Loucy (cell line): ENCODE results near the gene CPAMD8.

ENCODE experiments used
- H2AFZ ChIP-seq: fragments of 200-600 bp; sonication (generic); 2 replicates; pipeline ENCODE4 v1.6.0; 2016; ENCODE audit warnings: antibody characterized with exemption, mild to moderate bottlenecking, low read length, moderate library complexity
- H3F3A ChIP-seq: fragments of 200-600 bp; 2 replicates; pipeline ENCODE4 v1.6.0; 2016; ENCODE audit warnings: antibody characterized with exemption, low read depth, mild to moderate bottlenecking
- H3K27me3 ChIP-seq: fragments of 200-600 bp; sonication (generic); 2 replicates; pipeline ENCODE4 v1.6.1; 2014; ENCODE audit warnings: low read length, mild to moderate bottlenecking; ENCODE audit not compliant: insufficient read depth, poor library complexity, severe bottlenecking
- H3K36me3 ChIP-seq: fragments of 200-600 bp; sonication (generic); 2 replicates; pipeline ENCODE4 v1.6.1; 2016; ENCODE audit warnings: low read length; ENCODE audit not compliant: insufficient read depth
- H3K4me1 ChIP-seq: fragments of 200-600 bp; sonication (generic); 2 replicates; pipeline ENCODE4 v1.5.1; 2014; ENCODE audit warnings: low read length, mild to moderate bottlenecking; ENCODE audit not compliant: insufficient read depth, poor library complexity, severe bottlenecking
- H3K4me2 ChIP-seq: fragments of 200-600 bp; sonication (generic); 2 replicates; pipeline ENCODE4 v1.6.0; 2014; ENCODE audit warnings: antibody characterized with exemption, low read length, low read depth, mild to moderate bottlenecking; ENCODE audit not compliant: poor library complexity, severe bottlenecking
- H3K4me3 ChIP-seq: fragments of 200-600 bp; sonication (generic); 2 replicates; pipeline ENCODE4 v1.5.1; 2014; ENCODE audit warnings: low read length, mild to moderate bottlenecking, mixed read lengths; ENCODE audit not compliant: poor library complexity, severe bottlenecking
- H3K79me2 ChIP-seq: fragments of 200-600 bp; sonication (generic); 2 replicates; pipeline ENCODE4 v1.6.1; 2014; ENCODE audit warnings: low read length; ENCODE audit not compliant: insufficient read depth
- H3K9ac ChIP-seq: fragments of 200-600 bp; sonication (generic); 2 replicates; pipeline ENCODE4 v1.6.0; 2014; ENCODE audit warnings: mild to moderate bottlenecking, low read depth, low read length, moderate library complexity; ENCODE audit not compliant: poor library complexity, severe bottlenecking
- H3K9me2 ChIP-seq: fragments of 200-600 bp; sonication (generic); replicated peaks from 2 replicates; pipeline ENCODE4 v1.6.1; 2016; ENCODE audit warnings: low read depth, low read length, mixed read lengths
- H3K9me3 ChIP-seq: fragments of 200-600 bp; sonication (generic); 2 replicates; pipeline ENCODE4 v1.6.1; 2014; ENCODE audit warnings: mild to moderate bottlenecking, antibody characterized with exemption, low read length, low read depth; ENCODE audit not compliant: insufficient read depth
- H4K20me1 ChIP-seq: fragments of 200-600 bp; sonication (generic); 2 replicates; pipeline ENCODE4 v1.6.0; 2014; ENCODE audit warnings: antibody characterized with exemption, low read length, mild to moderate bottlenecking; ENCODE audit not compliant: insufficient read depth, poor library complexity, severe bottlenecking
- EZH2phosphoT487 ChIP-seq: fragments of 200-600 bp; IDR thresholded peaks from 2 replicates; pipeline ENCODE4 v1.6.1; 2018; ENCODE audit warnings: antibody characterized with exemption, mild to moderate bottlenecking, moderate library complexity, borderline replicate concordance
- TF ChIP-seq, protein P1 (sequence below): fragments of 200-600 bp; sonication (generic); conservative IDR thresholded peaks from 2 replicates; pipeline ENCODE4 v1.5.1; 2014; ENCODE audit warnings: mild to moderate bottlenecking, antibody characterized with exemption, low read length

The CPAMD8 gene

DNA sequence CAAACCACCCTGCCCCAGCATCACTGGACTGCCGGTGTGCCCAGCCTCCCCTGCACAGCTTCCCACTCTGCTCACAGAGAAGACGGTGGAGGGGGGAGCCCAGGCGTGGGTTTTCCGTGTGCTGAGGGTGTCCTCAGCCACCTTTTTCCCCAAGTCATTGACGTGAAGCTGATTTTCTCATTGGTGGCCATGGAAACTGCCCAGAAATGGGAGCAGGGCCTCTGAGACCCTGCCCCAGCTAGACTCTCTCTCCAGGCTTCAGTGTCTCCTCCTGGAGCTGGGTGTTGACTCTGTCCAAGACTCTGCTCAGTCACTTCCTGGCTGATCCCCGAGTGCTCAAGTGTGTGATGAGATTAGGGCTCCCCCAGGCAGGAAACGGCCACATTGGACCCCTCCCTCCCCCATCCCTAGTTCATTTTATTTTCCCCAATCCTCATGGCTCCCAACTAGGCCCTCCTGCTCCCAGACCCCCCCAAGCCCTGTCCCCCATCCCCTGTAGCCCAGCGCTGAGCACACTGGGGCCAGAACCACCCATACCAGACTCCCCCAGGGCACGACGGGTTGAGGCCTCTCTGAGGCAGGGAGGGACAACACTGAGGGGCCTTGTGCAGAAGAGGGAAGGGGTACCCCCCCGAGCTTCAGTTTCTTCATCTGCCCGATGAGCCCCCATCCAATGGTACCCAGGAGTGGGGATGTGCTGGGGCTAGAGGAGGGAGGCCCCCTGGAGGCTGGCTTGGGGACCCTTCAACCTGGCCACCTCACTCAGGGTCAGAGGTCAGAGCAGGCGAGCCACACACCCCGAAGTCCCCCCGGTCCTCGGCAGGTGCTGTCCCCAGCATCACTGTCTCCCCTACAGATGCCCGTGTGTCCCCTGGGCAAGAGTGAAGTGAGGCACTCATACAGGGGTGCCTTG is 139.0 kb downstream of the CPAMD8 start:
- Histone ChIP-seq H3F3A (no peaks in the 10 kb centered on the region), H3K79me2 (peaks cover 22% of the 10 kb centered on the region; the same call in 1 of the 2 replicates), H3K27me3 (no peaks in the 10 kb centered on the region), H3K4me2 (peak overlapping the region; percentile 78), H2AFZ (0 out of 2 replicates have a peak overlapping the region, but pooled peaks have one; percentile 30), H3K4me1 (peaks cover 49% of the 10 kb centered on the region), H3K9ac (peak overlapping the region; percentile 70), H3K9me3 (no peaks in the 10 kb centered on the region; the same call in 1 of the 2 replicates), H3K4me3 (no peak overlapping the region), H3K9me2 (no peaks in the 10 kb centered on the region), H4K20me1 (no peaks in the 10 kb centered on the region), H3K36me3 (no peaks in the 10 kb centered on the region)
- no peak for TF ChIP-seq EZH2phosphoT487
- TF ChIP-seq, protein P1, sequence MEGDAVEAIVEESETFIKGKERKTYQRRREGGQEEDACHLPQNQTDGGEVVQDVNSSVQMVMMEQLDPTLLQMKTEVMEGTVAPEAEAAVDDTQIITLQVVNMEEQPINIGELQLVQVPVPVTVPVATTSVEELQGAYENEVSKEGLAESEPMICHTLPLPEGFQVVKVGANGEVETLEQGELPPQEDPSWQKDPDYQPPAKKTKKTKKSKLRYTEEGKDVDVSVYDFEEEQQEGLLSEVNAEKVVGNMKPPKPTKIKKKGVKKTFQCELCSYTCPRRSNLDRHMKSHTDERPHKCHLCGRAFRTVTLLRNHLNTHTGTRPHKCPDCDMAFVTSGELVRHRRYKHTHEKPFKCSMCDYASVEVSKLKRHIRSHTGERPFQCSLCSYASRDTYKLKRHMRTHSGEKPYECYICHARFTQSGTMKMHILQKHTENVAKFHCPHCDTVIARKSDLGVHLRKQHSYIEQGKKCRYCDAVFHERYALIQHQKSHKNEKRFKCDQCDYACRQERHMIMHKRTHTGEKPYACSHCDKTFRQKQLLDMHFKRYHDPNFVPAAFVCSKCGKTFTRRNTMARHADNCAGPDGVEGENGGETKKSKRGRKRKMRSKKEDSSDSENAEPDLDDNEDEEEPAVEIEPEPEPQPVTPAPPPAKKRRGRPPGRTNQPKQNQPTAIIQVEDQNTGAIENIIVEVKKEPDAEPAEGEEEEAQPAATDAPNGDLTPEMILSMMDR = no peak

DNA sequence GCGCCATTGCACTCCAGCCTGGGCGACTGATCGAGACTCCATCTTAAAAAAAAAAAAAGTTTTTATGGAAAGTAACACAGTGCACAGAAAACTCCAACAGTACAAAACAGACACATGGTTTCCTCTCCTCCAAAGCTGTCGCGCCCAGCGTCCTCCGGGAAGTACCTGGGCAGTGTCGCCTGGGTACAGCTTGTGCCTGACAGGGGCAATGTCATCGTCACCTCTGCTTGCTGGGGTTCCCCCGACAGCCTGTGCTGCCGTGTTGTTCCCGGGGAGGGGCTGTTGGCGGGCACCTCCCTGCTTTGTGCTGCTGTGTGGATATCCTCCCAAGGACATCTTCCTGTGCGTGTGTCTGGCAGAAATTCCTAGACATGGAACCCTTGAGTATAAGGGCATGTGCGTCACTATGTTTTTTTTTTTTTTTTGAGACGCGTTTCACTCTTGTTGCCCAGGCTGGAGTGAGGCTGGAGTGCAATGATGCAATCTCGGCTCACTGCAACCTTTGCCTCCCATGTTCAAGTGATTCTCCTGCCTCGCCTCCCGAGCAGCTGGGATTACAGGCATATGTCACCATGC is 140.2 kb downstream of the CPAMD8 start:
- Histone ChIP-seq H3K27me3 (no peaks in the 10 kb centered on the region), H4K20me1 (no peaks in the 10 kb centered on the region), H3K36me3 (no peaks in the 10 kb centered on the region), H3K79me2 (peaks cover 14% of the 10 kb centered on the region; the same call in 1 of the 2 replicates), H3K4me1 (peaks cover 37% of the 10 kb centered on the region), H3K4me3 (no peak overlapping the region), H3K9ac (no peak overlapping the region), H3K9me2 (no peaks in the 10 kb centered on the region), H3K4me2 (no peak overlapping the region), H3K9me3 (peaks cover 12% of the 10 kb centered on the region; the same call in 1 of the 2 replicates), H3F3A (no peaks in the 10 kb centered on the region), H2AFZ (no peak overlapping the region)
- TF ChIP-seq, protein P1 = no peak
- TF ChIP-seq EZH2phosphoT487 = no peak

DNA sequence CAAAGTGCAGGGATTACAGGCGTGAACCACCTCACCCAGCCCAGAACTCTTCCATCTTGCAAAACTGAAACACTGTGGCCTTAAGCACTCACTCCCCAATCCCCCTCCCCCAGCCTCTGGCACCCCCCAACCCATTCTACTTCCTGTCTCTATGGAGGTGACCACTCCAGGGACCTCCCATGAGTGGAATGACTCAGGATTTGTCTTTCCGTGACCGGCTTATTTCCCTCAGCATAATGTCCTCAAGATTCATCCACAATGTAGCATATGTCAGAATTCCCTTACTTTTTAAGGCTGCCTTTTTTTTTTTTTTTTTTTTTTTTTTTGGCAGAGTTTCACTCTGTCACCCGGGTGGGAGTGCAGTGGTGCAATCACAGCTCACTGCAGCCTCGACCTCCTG is 141.4 kb downstream of the CPAMD8 start:
- no peaks in the 10 kb centered on the region for H3F3A ChIP-seq
- TF ChIP-seq, protein P1 = no peak
- TF ChIP-seq EZH2phosphoT487 = no peak
- H3K36me3 ChIP-seq = peaks cover 9% of the 10 kb centered on the region; the same call in 1 of the 2 replicates
- H3K9ac ChIP-seq = no peak overlapping the region
- H3K9me2 ChIP-seq = no peaks in the 10 kb centered on the region
- H3K4me2 ChIP-seq = no peak overlapping the region
- no peaks in the 10 kb centered on the region for H3K27me3 ChIP-seq
- peaks cover 32% of the 10 kb centered on the region for H3K4me1 ChIP-seq
- no peak overlapping the region for H2AFZ ChIP-seq
- peaks cover 10% of the 10 kb centered on the region; the same call in 1 of the 2 replicates for H3K79me2 ChIP-seq
- H3K9me3 ChIP-seq = peaks cover 14% of the 10 kb centered on the region; the same call in 1 of the 2 replicates
- no peak overlapping the region for H3K4me3 ChIP-seq
- no peaks in the 10 kb centered on the region for H4K20me1 ChIP-seq
